NCI-H2227 (cell line): ENCODE results near the gene MAMDC2.

ENCODE experiments used
- DNase-seq: peaks from one replicate; lab custom pipeline; 2025; ENCODE audit not compliant: unreplicated experiment; lab: John Stamatoyannopoulos, UW

Gene MAMDC2

DNA sequence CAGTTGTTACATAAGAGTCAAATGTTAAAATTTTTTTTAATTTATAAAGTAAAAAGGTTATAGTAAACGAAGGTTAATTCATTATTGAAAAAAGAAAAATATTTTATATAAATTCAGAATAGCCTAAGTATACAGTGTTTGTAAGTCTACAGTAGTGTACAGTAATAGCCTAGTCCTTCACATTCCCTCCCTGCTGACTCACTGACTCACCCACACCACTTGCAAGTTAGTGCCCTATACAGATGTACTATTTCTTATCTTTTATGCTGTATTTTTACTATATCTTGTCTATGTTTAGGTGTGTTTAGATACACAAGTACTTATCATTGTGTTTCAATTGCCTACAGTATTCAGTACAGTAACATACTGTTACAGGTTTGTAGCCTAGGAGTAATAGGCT lies 57.6 kb downstream of the MAMDC2 start:
- DNase-seq: no peak

GRCh38 chr9:70105147-70105546 lies 61.5 kb downstream of the MAMDC2 start:
- peak; percentile 80 for DNase-seq

- no peak for DNase-seq
Observed at GRCh38 chr9:70106571-70106970, 62.9 kb downstream of the MAMDC2 start.

DNA sequence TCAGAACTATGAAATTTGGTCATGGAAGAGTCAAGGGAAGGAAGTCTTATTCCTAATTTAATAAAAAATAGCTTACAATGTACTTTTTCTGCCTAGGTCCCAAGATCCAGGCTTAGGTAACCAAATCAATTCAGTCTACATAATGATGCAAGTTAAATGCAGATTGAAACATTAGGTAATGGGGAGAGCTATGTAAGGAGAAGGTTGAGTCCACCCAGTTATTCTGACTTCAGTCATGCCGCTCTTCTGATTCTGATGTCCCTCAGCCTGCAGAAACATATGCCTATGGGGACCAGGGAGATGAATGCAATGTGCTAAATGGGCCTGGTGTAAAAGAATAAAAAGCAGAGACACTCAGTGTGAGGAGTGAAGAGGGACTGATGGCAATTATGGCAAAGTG lies 63.9 kb downstream of the MAMDC2 start:
- DNase-seq: no peak

DNA sequence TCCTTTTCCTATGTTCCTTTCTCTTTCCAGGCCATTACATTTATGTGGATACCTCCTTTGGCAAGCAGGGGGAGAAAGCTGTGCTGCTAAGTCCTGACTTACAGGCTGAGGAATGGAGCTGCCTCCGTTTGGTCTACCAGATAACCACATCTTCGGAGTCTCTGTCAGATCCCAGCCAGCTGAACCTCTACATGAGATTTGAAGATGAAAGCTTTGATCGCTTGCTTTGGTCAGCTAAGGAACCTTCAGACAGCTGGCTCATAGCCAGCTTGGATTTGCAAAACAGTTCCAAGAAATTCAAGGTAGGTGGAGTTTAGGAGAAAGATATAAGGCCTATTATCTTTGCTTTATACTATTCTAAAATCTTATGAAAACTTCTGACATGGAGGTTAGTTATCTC lies 64.5 kb downstream of the MAMDC2 start:
- DNase-seq: no peak

DNA sequence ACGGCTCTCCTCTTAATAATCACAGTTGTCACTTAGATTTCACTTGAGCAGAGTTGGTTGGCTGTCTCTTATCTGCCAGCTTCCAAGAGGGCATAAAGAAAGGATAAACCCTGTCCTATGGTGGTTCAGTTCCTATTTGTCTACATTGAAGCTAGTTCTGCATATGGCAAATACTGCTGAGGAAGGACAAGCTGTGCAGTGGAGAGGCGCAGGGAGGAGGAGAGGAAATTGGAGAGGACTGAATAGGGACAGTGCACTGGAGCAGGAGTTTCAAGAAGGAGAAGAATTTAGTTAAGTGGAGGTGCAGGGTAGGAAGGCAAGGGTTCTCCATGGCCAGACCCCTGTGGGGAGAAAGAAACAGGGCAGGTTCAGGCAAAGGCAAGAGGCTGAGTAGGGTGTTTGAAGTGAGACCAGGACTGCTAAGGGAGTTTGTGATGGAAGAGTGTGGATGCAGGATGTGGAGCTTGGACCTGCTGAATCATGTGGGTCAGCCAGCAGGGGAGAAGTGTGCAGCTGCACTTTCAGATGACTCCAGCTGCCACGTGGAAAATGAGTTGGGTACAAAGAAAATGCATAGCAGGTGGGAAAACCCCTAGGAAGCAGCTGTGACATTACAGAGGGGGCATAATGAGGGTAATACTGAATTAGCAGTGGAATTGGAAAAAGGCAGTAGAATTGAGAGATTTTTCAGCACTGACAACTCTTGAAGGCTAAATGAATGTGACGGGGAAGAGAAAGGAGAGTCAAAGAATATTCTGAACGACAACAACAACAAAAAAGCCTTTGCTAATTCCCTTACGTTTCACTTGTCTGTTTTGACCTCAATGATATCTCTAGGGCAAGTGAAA lies 66.8 kb downstream of the MAMDC2 start:
- DNase-seq: no peak

- peak; percentile 57 for DNase-seq
Observed at GRCh38 chr9:70111042-70111602, 67.5 kb downstream of the MAMDC2 start.

DNA sequence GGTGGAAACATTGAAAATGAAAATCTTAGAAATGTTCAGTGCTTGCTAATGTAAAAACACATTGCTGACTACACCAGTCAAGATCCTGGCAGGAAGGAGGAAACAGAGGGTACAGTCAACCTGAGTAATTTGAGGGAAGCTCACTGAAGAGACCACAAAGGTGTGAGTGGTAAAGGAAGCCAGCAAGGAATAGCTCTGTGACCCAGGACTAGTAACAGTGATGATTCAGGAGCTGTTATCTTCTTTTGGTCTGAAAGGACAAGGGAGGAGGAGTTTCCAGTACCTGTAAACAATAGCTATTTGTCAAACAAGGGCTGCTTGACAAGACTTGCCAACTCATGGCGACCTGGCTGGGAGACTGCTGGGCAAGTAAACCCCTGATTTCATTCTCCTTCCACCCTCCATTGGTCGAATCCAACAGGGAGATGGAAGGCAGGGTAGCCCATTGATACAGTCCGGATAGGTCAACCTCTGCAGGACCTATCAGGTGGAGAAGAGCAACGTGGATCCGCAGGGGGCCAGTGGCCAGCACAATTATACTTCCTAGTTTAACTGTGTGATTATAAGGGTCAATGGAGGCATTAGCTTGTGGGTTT lies 68.1 kb downstream of the MAMDC2 start:
- no peak for DNase-seq

DNA sequence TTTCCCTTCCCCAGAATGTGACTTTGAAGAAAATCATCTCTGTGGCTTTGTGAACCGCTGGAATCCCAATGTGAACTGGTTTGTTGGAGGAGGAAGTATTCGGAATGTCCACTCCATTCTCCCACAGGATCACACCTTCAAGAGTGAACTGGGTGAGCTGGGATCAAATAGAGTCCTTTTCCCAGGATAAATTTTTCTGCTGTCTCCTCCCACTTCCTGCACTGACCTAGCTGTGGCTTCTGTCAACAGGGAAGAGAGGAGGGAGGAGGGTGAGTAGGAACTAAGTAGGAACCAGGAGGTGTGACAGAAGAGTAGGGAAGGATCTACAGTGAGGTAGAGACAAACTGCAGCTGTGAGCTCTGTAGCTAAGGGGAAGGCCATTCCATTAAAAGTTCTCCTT lies 69.3 kb downstream of the MAMDC2 start:
- no peak for DNase-seq

DNA sequence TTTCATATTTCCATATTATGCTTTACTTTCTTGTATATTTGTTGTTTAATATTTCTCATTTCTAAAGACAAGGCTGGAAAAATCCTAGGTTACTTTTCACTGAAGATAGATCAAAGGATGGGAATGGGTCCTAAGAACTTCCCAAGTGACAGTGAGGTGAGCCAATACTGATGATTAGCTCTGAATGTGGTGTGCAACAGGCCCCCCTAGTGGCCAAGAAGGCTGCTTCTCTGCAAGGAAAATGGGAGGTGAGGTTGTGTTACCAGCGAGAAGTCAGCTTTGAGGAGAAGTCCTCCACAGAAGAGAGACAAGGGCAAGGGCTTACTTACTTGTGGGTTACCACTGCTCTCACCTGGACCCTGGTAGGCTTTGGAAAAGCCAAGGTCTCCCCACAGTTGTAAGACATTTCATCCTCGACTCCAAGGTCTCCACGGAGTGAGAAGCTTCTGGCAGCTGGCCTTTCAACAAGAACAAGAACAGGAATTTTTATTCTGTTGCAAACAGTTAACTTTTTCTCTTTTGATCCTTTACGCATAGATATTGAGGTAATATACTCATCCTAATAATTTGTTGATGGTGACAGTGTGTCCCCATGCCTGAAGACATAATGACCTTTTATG lies 69.9 kb downstream of the MAMDC2 start:
- DNase-seq: peak; percentile 58

GRCh38 chr9:70114898-70115297 lies 71.2 kb downstream of the MAMDC2 start:
- DNase-seq: no peak

- DNase-seq: no peak
Observed at GRCh38 chr9:70117835-70118319, 74.2 kb downstream of the MAMDC2 start.

GRCh38 chr9:70119786-70120185 lies 76.1 kb downstream of the MAMDC2 start:
- no peak for DNase-seq

DNA sequence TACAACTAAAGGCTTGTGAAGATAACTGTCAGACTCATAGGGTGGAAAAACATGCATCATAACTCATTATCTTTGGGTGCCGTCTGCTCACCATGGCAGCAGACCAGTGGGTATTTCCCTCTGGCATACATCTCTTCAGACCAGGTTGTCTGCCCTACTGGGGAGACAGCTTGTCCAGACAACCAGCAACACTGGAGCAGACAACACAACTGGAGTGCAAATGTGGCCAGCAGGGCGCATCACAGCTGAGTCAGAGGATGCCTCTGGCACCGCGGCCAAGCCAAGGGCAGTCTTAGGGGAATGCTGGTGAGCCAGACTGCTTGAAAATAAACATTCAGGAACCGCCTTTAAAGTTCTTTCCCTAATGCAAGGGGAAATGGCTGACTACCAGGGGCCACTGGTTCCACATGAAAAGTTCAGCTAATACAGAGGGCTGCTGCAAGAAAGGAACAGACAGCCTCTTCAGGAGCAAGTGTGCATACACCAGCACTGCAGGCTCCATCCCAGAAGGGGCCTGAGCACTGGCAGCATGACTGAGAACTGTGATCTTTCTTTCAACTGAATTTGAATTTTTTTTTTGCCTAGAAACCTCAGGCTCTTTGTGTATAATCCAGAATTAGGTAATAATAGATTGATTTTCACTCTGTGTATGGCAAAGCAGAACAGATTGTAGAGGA lies 77.3 kb downstream of the MAMDC2 start:
- DNase-seq: no peak

DNA sequence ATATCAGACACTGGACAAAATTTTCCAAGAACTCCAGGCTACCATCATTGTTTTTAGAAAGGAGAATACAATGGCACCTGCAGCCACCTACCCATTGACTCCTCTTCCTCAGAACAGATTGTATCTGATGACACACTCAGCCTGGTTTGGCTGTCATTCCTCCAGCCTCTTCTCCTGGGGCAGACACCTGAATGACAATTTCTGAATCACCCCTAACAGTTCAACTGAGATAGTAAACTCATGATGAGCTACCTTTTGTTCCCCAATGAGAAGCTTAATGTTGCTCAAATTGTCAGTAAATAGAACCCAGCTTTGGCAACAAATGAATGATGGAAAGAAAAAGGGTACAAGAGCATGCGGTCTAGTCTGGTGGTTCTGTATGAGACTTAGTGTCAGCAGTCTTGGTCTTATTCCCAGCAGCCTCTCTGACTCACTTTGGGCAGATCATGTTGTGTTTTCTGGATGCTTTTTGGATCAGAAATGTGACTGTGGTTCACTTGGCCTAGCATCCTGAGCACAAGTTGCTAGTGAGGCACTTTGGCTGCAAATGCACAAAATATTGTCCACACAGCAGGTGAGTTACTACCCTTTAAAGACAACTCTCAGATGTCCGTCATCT lies 78.3 kb downstream of the MAMDC2 start:
- no peak for DNase-seq

DNA sequence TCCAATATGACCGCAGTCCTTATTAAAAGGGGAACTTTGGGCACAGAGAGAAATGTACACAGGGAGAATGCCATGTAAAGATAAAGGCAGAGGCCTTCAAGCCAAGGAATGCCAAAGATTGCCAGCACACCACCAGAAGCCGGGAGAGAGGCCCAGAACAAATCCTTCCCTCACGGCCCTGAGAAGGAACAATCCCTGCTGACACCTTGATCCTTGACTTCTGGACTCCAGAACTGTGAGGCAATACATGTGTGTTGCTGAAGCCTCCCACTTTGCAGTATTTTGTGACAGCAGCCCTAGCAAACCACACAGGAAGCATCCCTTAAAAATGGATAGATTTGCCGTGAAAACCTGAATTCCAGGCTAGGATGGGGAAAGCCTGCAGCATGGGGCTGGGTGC lies 80.0 kb downstream of the MAMDC2 start:
- DNase-seq: no peak

- no peak for DNase-seq
Observed at GRCh38 chr9:70125621-70126263, 82.1 kb downstream of the MAMDC2 start.

- DNase-seq: no peak
Observed at GRCh38 chr9:70127036-70127435, 83.4 kb downstream of the MAMDC2 start.

- no peak for DNase-seq
Observed at GRCh38 chr9:70127540-70128416, 84.1 kb downstream of the MAMDC2 start.
